ENCODE results near the gene CYP4F3.

DNA sequence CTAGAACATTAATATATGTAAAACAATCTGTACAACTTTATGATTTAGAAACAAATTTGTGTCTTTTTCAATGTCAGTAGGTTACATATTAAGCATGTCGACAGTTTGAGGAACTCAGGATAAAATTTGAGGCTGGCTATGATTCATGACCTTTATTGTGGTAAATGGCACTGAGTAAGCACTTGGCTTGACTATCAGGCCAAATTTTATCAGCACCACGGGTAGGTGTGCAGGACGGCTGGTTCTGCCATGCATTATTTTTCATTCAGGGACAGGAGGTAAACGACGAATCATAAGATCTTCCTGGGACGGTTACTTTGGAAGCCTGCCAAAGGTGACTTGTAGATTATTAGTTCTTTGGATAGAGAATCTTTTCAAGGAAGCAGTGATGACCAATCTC, 45.6 kb upstream of the CYP4F3 start:
- no peak for TF ChIP-seq EZH2 (IDR thresholded peaks at IDR 0.05)
- no peak for TF ChIP-seq POLR2AphosphoS5 (IDR thresholded peaks at IDR 0.05; ENCODE audit: borderline replicate concordance, low read depth, low read length)

All from SK-N-MC (cell line).